ENCODE measurements around the gene GALNT2.

Gene GALNT2

DNA sequence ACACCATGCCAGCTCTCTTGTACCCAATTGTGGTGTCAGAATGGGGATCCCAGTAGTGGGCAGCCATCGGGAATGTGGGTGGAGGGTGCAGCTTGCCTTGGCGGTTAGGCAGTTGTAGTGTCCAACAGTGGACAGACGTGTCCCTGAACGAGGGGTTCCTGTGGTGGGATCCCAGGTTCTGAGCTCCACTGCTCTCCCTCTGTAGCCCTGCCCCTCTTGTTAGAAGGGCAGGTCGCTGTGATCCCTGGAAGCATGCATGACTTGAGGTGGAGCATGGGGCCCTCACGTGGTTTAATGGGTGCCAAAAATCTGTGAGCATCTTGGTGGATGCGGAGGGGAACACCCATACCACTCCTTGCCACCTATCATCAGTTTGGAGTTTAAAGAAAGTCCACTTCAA is 4.3 kb downstream of the GALNT2 start:
- Histone ChIP-seq H4K20me1 (ENCODE audit: low read depth, low read length) (peaks cover 5% of the 10 kb centered on the region), H3K9ac (ENCODE audit: low read length) (no peak overlapping the region), H3K4me2 (ENCODE audit: low read depth, low read length, poor library complexity, severe bottlenecking) (no peak overlapping the region), H3K9me2 (replicated peaks; ENCODE audit: insufficient read depth, low read length) (no peaks in the 10 kb centered on the region), H3K79me2 (ENCODE audit: insufficient read depth, low read length) (no peaks in the 10 kb centered on the region; the same call in 1 of the 2 replicates), H3K27ac (ENCODE audit: low read depth, low read length) (no peak overlapping the region), H3K9me3 (ENCODE audit: insufficient read depth, low read length) (no peaks in the 10 kb centered on the region), H3F3A (ENCODE audit: insufficient read depth) (peaks cover 11% of the 10 kb centered on the region; the same call in 1 of the 2 replicates), H2AFZ (ENCODE audit: low read depth, low read length, severe bottlenecking) (no peak overlapping the region), H3K4me3 (ENCODE audit: insufficient read depth, low read length, poor library complexity, severe bottlenecking) (no peak overlapping the region), H3K36me3 (ENCODE audit: low read length) (no peaks in the 10 kb centered on the region), H3K27me3 (ENCODE audit: low read length) (no peaks in the 10 kb centered on the region)
- TF ChIP-seq, protein P1, sequence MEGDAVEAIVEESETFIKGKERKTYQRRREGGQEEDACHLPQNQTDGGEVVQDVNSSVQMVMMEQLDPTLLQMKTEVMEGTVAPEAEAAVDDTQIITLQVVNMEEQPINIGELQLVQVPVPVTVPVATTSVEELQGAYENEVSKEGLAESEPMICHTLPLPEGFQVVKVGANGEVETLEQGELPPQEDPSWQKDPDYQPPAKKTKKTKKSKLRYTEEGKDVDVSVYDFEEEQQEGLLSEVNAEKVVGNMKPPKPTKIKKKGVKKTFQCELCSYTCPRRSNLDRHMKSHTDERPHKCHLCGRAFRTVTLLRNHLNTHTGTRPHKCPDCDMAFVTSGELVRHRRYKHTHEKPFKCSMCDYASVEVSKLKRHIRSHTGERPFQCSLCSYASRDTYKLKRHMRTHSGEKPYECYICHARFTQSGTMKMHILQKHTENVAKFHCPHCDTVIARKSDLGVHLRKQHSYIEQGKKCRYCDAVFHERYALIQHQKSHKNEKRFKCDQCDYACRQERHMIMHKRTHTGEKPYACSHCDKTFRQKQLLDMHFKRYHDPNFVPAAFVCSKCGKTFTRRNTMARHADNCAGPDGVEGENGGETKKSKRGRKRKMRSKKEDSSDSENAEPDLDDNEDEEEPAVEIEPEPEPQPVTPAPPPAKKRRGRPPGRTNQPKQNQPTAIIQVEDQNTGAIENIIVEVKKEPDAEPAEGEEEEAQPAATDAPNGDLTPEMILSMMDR (IDR thresholded peaks at IDR 0.05; ENCODE audit: insufficient read depth, low read length, poor library complexity, severe bottlenecking) = no peak
- TF ChIP-seq EZH2phosphoT487 (conservative IDR thresholded peaks at IDR 0.05; ENCODE audit: low read length) = no peak

DNA sequence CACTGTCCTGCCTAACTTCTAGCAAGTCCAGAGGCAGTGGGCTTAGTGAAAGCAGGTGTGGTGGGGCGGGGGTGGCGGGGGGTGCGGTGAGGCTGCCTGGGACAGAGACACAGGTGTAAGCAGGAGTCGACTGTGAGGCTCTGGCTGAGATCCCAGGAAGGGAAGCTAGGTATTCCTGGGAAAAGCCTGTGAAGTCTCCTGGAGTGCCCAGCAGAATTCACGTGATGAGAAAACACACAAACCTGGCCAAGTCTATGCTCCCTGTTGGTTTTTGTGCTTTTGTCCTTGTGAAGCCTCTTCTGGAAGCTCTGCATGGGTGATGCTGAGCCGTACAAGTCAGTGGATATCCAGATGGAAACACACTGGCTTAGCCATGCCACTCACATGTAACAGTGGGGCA is 5.3 kb downstream of the GALNT2 start:
- no peak for TF ChIP-seq EZH2phosphoT487 (conservative IDR thresholded peaks at IDR 0.05; ENCODE audit: low read length)
- TF ChIP-seq, protein P1 (IDR thresholded peaks at IDR 0.05; ENCODE audit: insufficient read depth, low read length, poor library complexity, severe bottlenecking) = no peak
- Histone ChIP-seq H3K4me3 (ENCODE audit: insufficient read depth, low read length, poor library complexity, severe bottlenecking) (no peak overlapping the region), H3F3A (ENCODE audit: insufficient read depth) (peaks cover 8% of the 10 kb centered on the region; the same call in 1 of the 2 replicates), H3K36me3 (ENCODE audit: low read length) (no peaks in the 10 kb centered on the region), H3K79me2 (ENCODE audit: insufficient read depth, low read length) (no peaks in the 10 kb centered on the region; the same call in 1 of the 2 replicates), H3K9me2 (replicated peaks; ENCODE audit: insufficient read depth, low read length) (no peaks in the 10 kb centered on the region), H3K9me3 (ENCODE audit: insufficient read depth, low read length) (no peaks in the 10 kb centered on the region), H3K27ac (ENCODE audit: low read depth, low read length) (no peak overlapping the region), H2AFZ (ENCODE audit: low read depth, low read length, severe bottlenecking) (no peak overlapping the region), H4K20me1 (ENCODE audit: low read depth, low read length) (peaks cover 5% of the 10 kb centered on the region), H3K27me3 (ENCODE audit: low read length) (no peaks in the 10 kb centered on the region), H3K9ac (ENCODE audit: low read length) (no peak overlapping the region), H3K4me2 (ENCODE audit: low read depth, low read length, poor library complexity, severe bottlenecking) (no peak overlapping the region)

DNA sequence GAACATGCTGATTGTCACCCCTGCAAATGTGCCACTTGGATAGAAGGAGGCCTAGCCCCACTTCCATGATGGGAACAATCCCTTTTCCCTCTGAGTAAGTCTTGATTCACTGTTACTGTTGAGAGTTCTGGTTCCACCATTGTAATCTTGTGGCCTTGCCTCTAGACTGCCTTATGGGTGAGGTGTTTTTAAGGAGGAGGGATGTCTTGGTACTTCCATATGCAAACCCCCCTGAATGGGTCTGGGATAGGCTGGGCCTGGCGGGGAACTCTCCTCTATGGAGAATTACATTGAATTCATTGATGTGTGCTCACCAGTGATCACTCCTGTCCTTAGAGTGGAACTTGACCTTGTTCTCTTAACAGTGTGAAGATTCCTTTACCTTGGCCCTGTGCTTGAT is 5.8 kb downstream of the GALNT2 start:
- Histone ChIP-seq H3K27me3 (ENCODE audit: low read length) (no peaks in the 10 kb centered on the region), H3K79me2 (ENCODE audit: insufficient read depth, low read length) (no peaks in the 10 kb centered on the region; the same call in 1 of the 2 replicates), H3K4me3 (ENCODE audit: insufficient read depth, low read length, poor library complexity, severe bottlenecking) (no peak overlapping the region), H3K4me2 (ENCODE audit: low read depth, low read length, poor library complexity, severe bottlenecking) (no peak overlapping the region), H3F3A (ENCODE audit: insufficient read depth) (peaks cover 8% of the 10 kb centered on the region; the same call in 1 of the 2 replicates), H2AFZ (ENCODE audit: low read depth, low read length, severe bottlenecking) (no peak overlapping the region), H3K27ac (ENCODE audit: low read depth, low read length) (no peak overlapping the region), H3K9me2 (replicated peaks; ENCODE audit: insufficient read depth, low read length) (no peaks in the 10 kb centered on the region), H4K20me1 (ENCODE audit: low read depth, low read length) (peaks cover 5% of the 10 kb centered on the region), H3K9ac (ENCODE audit: low read length) (no peak overlapping the region), H3K36me3 (ENCODE audit: low read length) (no peaks in the 10 kb centered on the region), H3K9me3 (ENCODE audit: insufficient read depth, low read length) (no peaks in the 10 kb centered on the region)
- TF ChIP-seq EZH2phosphoT487 (conservative IDR thresholded peaks at IDR 0.05; ENCODE audit: low read length) = no peak
- TF ChIP-seq, protein P1 (IDR thresholded peaks at IDR 0.05; ENCODE audit: insufficient read depth, low read length, poor library complexity, severe bottlenecking) = no peak
